HG03280 (cell line): ENCODE data around the gene TMEM35B.
A peak's percentile ranks its signal among the peaks of the same experiment; 100 is the strongest.
"Not testable (repeated sequence)": the region's sequence is repeated elsewhere in the genome, so short reads cannot be mapped to it uniquely, and the experiment has no call there.

Source experiments
- ATAC-seq: cut with Tn5 transposase; IDR thresholded peaks from one replicate; pipeline ENCODE4 v1.9.1; 2021; ENCODE audit warnings: mild to moderate bottlenecking, moderate library complexity; ENCODE audit not compliant: unreplicated experiment

The TMEM35B gene

GRCh38 chr1:34984793-34985608 lies at the start of gene TMEM35B:
Gene TMEM35B, minus strand, starts transcription at chr1:34985347. Its CDS starts 42 bp downstream, at chr1:34985305.
- peak; percentile 81 for ATAC-seq

- no peak for ATAC-seq
Observed at GRCh38 chr1:35033346-35033745, 48.2 kb upstream of the TMEM35B start.

- no peak for ATAC-seq
Observed at GRCh38 chr1:35032384-35032739, 47.2 kb upstream of the TMEM35B start.

GRCh38 chr1:35030756-35031446 lies 45.8 kb upstream of the TMEM35B start:
- peak; percentile 30 for ATAC-seq

DNA sequence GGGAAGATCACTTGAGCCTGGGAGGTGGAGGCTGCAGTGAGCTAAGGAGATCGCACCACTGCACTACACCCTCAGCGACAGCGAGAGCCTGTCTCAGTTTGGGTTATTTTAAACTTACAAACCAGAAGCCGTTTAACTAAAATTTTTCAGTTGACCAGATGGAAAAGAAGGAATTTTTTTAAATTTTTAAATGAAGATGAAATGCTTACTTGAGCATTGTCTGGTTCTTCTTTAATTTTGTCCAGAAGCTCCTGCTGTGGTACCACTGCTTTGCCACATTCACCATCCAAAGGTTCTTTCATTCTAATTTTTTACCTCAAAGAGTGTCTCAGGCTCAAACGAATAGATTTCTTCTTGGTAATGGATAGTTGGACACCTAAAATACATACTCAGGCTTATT lies 45.2 kb upstream of the TMEM35B start:
- no peak for ATAC-seq

DNA sequence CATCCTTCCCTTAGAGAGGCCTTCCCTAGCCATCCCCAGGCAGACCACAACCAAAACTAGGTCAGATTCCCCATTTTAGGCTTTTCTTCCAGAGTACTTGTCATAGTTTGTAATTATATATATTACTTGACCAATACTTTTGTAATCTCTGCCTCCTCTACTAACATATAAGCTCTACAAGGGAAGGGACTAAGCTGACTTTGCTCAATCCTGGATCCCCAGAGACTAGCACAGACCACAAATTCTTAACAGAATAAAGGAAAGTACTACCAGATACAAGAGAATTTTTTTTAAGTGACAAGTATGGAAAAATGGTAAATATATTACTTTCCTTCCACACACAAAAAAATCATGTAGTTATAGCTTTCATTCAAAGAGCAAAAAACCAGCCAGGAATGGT lies 44.6 kb upstream of the TMEM35B start:
- no peak for ATAC-seq

DNA sequence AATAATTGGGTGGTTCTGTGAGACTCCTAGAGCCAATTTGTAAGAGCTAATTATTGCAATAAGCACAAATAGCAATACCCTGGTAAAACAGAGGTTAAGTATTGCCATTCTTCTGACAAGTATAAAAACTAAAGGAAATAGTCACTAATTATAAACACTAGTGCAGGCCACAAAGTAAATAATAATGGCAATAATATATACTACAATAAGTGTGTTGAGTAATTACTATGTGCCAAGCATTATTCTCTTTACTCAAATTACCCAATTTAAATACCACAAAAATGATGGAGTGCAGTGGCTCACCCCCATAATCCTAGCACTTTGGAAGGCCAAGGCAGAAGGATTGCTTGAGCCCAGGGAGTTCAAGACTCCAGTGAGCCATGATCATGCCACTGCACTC lies 31.3 kb upstream of the TMEM35B start:
- ATAC-seq, result no peak

DNA sequence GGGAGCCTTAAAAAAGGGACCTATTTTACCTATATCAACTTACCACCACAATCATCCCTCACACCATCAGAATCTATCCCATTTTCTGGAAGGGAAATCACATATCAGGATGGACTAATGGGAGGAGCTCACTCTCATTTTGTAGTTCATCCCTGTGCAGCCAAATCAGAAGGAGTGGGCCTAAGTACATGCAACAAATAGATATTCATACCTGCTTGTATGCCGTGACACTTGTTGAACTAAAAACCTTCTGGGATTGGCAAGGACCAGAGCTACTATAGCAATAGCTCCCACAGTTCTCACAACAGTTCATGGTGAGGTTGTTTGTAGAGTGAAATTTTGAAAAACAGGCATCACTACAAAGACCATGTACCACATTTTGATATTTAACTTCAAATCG lies 29.3 kb upstream of the TMEM35B start:
- ATAC-seq, result no peak

GRCh38 chr1:35005711-35006110 lies 20.6 kb upstream of the TMEM35B start:
- no peak for ATAC-seq

GRCh38 chr1:35001743-35002142 lies 16.6 kb upstream of the TMEM35B start:
- ATAC-seq, result no peak

GRCh38 chr1:34994878-34995277 lies 9.7 kb upstream of the TMEM35B start:
- no peak for ATAC-seq

DNA sequence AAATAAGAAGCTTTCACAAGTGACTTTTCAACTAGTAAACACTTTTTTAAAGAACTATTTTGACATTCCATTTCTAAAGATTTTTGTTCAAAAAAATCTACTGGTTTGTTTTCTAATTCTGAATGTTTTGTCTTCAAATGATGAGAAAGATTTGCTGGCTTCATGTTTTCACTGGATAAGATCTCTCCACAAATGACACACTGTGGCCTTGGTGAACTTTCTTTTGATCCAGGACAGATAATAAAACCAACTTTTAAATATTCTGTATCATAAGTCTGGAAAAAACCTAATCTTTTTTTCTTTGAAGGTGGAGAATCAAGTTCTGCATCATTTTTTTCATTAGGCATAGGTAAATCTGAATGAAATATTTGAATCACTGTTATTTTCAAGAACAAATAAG lies 3.4 kb upstream of the TMEM35B start:
- no peak for ATAC-seq

DNA sequence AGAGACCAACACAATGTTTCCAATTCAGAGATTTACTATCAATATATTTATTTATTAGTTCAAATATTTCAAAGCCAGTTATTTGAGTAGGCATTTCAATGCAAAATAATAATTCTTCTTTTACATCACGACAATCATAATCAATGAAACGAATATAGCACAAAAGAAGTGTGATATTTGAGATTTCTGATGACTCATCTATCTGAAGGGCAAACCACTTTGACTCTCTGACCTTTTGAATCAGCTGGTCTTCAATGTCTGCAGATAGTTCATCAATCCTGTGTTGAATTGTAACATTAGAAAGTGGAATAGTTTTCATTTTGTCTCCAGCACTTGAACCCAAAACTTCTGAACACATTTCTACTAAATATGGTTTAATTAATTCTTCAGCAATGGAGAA lies 3.0 kb upstream of the TMEM35B start:
- no peak for ATAC-seq

DNA sequence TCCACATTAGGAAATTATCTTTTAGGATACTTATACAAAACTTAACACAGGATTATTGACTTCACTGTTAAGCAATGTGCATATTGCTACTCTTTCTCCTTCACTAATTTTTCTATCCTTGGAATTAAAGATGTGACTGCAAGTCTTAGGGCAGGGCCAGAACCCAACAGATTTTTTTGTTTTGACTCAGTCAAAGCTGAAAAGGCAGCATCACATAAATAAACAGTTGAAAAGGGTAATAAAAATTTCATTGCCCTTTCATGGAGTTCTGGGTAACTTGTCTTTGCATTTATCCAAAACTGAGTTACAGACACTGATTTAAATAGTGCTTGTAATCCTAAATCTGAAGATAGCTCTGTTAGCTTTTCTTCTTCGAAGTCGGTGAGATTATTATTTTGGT lies 1.9 kb upstream of the TMEM35B start:
- ATAC-seq, result no peak

GRCh38 chr1:34985609-34985904 lies 410 bp upstream of the TMEM35B start:
- ATAC-seq, result not testable (repeated sequence)

- peak; percentile 11 for ATAC-seq
Observed at GRCh38 chr1:34984435-34984792, 733 bp downstream of the TMEM35B start.

DNA sequence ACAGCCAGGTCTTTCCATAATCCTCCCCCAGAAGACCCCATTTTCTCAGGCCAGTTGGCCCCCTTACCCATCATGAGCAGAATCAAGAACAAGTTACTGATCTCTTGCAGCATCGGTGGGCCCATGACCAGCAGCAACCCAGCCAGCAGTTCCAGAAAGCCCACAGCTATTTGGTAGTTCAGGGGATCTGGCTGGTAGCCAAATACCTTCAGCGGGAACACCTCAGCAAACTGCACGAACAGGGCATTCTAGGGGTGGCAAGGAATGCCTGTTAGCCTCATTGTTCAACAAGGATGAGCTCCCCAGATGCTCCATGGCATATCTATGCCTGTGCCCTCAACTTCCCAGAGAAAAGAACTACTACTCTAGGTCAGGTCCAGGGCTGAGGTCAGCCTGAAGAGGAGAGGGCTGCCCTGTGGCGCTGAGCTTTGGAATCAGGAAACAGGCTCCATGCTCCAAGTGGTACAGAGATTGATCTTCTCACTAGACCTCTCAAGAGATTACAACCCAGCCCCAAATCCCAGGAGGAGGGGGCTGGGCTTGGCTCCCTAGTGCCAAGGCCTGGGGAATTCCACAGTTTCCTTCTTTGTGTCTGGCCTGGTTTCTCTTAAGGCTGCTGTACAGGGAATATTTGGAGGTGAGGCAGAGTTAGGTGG lies 1.3 kb downstream of the TMEM35B start:
- ATAC-seq, result no peak

- ATAC-seq, result no peak
Observed at GRCh38 chr1:34982820-34983376, 2.2 kb downstream of the TMEM35B start.

DNA sequence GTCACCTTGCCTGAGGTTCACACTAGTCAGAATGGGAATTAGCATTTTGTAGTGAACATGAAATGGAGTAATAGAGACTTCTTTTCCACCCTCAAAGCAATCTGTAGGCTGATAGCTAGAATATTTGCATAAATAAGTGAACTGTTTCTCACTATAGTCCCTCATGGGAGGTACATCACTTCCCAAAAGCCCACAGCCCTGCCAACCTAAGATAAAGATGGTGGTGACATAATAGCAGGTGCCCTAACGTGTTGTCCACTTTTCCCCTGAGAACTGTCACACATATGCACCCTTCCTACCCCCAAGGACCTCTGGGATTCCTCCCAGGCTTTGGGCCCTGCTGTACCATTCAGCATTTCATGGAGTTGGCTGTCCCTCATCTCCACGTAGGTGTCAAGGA lies 4.4 kb downstream of the TMEM35B start:
- ATAC-seq, result no peak

GRCh38 chr1:34978921-34979320 lies 6.2 kb downstream of the TMEM35B start:
- no peak for ATAC-seq

DNA sequence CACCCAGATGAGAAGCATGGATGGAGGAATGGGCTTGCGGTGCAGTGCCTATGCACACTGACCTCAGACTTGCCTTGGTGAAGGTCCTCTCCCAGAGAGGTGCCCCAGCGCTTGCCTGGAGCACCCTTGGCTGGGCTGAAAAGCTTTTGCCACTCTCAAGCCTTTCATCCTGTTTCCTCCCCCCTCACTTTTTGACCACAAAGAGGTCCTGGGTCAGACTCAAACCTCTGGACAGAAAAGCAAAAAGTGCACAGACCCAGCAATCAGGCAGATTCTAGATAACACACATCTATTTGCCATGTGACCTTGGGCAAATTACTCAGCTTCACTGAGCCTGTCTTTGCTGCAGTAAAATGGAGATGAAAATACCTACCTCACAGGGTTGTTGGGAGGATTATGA lies 7.3 kb downstream of the TMEM35B start:
- ATAC-seq, result no peak

DNA sequence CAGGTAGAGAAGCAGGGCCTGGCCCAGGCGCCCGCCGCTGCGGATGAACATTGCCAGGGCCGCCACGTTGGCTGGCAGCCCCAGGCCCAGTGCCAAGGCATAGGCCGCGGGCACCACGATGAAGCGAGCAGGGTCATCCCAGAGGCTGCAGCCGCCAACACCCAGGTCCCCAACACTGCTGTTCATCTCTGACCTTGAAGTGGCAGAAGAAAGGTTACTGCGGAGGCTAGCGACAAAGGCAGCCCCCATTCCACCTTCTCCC lies 8.0 kb downstream of the TMEM35B start:
- no peak for ATAC-seq
